NCI-H1417 treated with DMSO at 0.1 percent for 48 hours (cell line): Measurements from ENCODE around the gene GNPTAB.
"Not testable (repeated sequence)": the region's sequence is repeated elsewhere in the genome, so short reads cannot be mapped to it uniquely, and the experiment has no call there.

ENCODE experiments used
- DNase-seq: peaks from one replicate; lab custom pipeline; 2025; lab: John Stamatoyannopoulos, UW

Gene GNPTAB

DNA sequence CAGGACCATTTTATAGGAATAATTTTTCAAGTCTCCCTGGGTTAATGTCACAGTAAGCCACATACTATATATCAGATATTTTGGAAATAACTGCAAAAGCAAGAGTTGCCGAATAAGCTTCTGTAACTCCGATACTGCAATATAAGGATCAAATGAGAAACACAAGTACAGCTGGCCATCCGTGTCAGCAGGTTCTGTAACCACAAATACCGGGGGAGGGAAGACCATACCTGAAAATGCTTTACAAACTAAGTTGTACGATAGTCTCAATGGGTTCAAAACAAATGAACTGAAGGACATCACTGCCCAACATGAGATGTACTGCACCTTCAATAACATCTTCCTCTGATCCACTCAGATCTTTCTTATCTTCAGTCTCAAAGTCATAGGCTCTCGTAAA is 93.3 kb downstream of the GNPTAB start:
- DNase-seq: no peak

DNA sequence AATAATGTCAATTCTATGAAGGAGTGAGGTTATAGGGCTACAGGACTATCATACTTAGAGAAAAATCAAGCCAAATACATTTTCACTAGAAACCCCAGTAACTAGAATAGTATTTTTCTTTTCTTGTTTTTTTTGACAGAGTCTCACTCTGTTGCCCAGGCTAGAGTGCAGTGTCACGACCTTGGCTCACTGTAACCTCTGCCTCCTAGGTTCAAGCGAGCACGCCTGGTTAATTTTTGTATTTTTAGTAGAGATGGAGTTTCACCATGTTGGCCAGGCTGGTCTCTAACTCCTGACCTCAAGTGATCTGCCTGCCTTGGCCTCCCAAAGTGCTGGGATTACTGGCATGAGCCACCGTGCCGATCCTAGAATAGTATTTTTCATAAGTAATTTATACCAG is 96.3 kb downstream of the GNPTAB start:
- not testable (repeated sequence) for DNase-seq

DNA sequence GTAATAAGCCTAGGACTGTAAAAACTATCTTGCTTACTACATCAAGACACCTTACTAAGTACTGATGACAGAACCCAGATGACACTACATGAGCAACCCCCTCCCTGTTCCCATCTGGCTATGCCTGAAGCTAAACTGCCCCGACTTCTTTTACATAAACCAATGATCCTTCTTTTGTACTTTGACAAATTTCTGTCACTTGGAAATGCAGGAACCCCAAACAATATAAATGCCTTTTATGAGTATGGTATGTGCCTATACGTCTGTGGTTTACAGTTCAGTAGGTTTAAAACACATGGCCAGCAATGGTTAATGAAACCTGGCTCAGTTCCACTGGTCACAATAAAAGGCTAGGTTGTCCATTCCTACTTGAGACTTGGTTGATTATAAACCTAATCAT is 97.6 kb downstream of the GNPTAB start:
- DNase-seq: no peak

DNA sequence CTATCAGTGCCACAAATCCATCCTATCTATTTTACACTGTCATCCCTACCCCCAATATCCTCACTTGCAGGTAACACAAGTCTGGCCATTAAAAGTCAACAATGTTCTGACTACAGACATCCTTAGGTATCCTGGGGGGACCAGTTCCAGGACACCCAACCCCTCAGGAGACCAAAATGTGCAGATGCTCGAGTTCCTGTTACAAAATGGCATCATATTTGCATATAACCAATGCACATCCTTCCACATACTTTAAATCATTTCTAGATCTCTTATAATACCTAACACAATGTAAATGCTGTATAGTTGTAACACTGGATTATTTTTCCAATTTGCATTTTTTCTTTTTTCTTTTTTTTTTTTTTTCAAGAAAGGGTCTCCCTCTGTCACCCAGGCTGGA is 98.4 kb downstream of the GNPTAB start:
- no peak for DNase-seq

DNA sequence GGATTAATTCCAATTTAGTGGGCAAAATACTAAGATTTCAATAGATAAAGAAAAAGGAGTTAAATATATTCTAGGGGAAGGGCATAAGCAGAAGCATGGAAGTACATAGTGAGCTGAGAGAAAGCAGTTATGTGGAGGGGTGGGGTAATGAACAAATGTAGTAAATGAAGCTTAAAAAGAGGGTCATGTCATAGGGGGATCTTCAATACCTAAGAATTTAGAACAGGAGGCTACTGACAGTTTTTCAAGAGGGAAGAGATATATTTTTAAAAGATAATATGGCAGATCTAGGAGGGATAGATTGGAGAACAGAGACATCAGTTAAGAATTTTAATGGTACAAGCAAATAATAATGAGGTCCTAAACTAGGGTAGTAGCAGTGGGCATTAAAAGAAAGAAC is 100.9 kb downstream of the GNPTAB start:
- no peak for DNase-seq

DNA sequence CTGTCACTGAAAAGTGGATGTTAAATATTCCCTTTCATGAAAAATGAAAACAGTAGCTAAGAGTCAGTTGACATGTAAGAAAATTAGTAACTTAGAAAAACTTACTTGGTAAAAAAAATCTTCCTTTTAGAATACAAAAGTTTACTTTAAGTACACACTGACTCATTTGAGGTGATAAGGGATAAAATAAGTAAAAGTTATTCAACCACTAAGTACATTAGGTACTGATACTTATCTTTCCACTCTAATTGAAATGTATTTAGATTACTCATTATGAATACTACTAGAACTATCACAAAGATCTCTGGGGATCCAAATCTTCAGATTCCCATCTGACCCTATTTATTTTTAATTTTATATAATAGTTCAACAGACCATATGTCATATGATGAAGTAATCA is 103.7 kb downstream of the GNPTAB start:
- no peak for DNase-seq

DNA sequence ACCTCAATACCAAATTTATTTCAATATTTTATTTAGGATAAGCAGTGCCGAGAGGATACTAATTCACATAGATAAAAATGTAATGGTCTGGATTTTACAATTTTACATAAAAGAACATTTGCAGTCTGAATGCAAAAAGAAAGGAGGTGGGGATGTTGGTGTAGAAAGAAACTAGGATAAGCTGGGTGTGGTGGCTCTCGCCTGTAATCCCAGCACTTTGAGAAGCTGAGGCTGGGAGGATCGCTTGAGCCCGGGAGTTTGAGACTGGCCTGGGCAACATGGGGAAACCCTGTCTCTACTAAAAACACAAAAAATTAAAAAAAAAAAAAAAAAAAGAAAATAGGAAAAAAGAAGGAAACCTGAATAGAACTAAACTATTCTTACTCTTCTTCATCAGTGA is 108.4 kb downstream of the GNPTAB start:
- DNase-seq: no peak

DNA sequence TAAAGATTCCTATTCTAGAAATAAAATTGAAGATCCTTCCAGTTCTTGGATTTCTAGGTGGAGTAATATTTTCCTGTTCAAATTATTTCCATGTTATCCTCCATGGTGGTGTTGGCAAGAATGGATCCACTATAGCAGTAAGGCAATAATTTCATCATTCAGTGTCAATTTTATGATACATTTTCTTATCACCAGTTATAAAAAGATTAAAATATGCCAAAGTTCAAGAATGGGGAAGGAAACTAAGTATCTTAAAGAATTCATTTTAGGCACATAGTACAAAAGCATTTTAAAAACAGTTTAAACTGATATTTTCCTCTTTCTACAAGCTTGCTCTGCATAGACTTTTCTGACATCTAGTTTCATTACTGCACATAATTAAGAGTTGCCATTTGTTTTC is 110.6 kb downstream of the GNPTAB start:
- no peak for DNase-seq

DNA sequence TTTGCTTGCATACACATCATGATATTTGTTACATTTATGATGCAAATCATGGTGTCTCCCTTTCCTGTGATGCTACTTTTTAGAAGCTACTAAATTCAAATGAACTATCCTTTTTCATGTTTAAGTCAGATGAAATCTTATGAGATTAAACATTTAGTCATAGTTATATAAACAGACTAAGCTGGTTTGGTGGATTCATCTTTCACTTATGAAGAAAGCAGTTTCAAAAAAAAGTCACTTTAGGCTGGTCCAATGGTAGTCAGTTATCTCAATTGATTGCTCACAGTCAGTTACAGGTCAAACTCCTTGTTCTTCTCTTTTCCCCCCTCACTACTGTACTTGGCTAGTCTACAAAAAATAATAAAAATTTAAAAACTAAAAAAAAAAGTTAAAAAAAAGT is 111.2 kb downstream of the GNPTAB start:
- DNase-seq: no peak

DNA sequence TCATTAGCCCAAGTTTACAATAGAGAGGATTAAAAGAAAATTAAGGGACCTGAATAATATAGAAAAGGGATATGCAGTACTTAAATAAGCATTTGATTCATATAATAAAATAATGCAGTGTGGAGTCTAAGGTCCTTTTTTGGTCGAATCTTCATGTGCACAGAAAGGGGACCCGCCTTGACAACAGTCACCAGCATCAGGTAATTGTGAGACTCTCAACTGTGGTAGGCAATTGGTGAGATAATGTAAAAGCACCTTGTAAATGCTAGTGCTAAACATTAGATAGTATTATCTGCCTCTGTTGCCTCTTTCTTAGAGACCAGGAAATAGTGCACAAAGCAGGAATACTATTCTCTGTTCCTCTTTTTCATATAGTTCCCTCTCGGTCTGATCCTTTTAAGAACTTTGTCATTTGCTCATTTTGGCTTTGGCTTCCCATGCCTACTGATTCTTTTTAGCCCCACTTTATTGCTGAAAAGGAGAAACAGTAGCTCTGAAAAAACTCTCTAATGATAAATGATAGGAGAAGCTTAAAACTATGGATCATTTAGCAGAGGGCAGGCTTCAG is 115.8 kb downstream of the GNPTAB start:
- DNase-seq: no peak

DNA sequence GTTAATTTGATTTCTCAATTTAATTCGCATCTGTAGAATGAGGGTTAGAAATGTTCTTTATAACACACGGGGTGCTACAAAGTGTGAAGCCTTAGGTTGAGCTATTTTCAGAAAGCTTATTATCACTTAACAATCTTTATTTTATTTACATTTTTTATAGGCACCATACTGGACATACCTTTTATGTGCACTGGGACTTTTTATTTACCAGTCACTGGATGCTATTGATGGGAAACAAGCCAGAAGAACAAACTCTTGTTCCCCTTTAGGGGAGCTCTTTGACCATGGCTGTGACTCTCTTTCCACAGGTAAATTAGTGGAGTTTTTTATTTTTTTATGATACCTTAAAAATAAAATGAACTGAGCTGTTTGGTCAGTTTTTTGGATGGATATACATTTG is 116.8 kb downstream of the GNPTAB start:
- DNase-seq: no peak

DNA sequence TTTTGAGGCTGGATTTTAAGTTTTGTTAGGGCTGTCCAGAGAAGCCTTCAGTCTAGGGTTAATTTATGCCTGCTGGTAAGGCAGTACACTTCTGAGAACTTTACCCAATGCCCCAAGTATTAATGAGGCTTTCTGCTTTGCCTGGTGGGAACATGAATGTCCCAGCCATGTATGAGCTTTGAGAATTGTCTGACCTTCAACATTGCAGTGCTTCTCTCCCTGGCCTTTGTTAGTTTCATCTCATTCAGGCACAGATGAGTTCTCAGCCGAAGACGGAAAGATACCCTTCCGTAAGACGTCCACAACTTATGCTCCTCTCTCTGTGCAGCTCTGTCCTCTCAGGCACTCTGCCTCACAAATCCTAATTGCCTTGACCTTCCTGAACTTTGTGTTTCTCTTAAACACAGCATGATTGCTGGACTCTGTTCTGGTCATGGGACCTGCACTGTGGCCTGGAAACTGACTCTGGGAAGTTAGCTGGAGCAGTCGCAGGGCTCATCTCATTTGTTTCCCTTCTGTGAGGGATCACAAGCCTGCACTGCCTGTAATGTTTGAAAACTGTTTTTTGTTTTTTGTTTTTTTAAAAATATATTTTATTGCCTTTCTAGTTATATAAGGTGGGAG is 117.6 kb downstream of the GNPTAB start:
- DNase-seq: no peak

DNA sequence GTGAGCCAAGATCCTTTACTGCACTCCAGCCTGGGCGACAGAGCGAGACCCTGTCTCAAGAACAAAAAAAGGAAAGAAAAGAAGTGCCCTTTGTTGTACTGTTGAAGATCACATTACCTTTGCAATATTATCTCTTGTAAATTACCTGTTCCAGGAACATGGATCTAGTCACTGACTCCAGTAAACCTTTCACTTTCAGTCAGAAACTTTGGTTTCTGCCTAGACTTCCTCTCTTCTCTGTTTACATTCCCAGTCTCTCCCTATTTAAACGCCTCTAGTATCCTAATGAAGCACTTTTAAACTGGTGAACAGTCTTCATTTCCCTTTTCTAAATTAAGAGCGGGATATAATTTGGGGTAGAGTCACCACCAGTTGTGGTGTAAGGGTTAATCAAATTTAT is 120.5 kb downstream of the GNPTAB start:
- DNase-seq: no peak

DNA sequence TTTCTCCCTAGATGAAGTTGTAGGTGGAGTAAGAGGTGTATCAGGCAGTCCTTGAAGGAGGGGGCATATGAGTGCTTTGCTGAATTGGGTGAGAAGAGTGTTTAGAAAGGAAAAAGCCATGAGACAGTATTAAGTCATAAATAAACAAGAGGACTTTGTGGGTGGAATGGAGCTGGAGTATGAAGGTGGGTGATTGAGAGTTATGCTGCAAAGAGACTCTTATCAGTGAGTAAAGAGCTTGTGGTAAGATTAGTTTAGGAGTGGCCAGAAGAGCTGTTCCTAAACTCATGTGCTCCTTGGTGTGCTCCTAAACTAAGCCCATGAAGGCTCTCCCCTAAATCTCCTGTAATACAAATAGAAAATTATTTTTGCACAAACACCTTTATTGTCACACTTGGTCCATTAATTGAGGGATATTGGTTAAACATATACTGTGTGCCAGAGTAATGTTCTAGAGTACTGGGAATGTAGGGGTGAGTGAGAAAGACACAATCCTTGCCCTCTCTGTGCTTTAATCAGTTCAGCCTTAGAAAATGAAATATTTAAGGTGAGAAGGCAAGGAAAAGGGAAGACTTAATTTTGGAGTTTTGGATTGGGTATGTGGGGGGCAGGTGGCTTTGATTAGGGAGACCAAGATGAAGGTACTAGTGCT is 123.5 kb downstream of the GNPTAB start:
- no peak for DNase-seq

DNA sequence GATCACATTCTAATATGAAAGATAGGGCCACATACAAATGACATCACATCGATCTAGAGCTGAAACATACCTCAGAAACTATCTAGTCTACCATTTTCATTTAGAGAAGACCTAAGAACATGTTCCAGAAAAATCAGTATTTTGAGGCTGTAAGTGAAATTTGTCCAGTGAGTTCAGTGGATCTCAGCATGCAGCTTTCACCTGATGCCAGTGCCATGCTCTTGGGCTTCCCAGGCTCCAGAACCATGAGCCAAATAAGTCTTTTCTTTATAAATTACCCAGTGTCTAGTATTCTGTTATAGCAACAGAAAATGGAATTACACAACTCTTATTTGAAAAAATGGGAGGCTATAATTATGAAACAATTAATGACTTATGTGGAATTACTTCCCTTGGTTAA is 124.4 kb downstream of the GNPTAB start:
- DNase-seq: no peak

DNA sequence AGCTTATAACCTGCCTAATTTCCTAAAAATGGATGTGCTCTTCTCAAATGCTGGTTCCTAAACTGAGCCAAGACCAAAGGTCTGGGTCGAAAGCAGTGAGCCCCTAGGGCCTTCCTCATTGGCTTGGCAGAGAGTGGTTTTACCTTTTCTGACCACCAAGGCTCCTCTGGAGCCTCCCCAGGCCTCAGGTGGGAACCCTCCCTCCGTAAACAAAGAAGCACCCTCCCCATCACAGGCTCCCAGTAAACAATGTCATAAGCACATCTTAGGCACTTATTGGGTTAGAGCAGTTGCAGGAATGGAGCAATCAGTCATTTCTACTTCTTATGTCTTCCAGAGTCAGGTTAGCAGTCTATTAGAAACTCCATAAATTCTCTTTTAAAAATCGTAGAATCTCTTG is 127.3 kb downstream of the GNPTAB start:
- DNase-seq: no peak

DNA sequence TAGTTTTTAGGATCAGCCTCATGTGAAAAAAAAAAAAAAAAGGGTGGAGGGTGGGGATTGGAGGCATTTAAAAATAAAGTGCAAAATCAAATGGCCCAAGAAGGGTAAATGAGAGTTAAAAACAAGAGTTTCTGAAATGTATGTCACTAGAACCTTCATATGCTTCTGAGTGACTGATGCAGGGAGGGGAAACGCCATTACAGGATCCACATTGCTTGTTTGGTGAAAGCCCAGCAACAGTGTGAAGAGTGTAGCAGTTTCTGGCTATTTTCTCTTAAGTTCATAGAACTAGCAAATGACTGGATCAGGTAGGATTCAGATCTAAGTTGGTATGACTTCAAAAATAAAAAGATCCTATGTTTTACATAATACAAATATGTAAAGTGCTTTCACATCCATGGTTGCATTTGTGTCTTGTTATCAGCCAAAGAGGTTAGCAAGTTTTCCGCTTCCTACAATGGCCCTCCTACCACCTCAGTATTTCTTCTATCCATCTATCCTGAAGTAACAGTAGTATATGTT is 130.4 kb downstream of the GNPTAB start:
- DNase-seq: no peak

DNA sequence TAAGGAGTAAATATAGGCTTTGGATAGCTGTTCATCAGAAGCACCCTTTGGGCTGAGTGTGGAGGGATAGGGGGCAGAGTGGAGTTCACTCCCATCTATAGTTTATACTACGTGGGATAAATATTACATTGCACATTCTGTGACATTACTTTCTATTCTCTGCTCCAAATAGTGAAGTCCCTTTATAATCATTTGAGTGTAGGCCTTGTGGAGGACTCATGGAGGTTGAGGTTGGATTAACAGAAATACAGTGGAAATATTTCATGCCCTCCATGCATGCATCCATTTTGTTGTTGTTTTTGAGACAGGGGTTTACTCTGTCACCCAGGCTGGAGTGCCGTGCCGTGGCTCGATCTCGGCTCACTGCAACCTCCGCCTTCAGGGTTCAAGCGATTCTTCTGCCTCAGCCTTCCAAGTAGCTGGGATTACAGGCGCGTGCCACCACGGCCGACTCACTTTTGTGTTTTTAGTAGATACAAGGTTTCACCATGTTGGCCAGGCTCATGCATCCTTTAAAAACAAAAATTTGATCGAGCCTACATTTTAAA is 131.9 kb downstream of the GNPTAB start:
- DNase-seq: no peak

DNA sequence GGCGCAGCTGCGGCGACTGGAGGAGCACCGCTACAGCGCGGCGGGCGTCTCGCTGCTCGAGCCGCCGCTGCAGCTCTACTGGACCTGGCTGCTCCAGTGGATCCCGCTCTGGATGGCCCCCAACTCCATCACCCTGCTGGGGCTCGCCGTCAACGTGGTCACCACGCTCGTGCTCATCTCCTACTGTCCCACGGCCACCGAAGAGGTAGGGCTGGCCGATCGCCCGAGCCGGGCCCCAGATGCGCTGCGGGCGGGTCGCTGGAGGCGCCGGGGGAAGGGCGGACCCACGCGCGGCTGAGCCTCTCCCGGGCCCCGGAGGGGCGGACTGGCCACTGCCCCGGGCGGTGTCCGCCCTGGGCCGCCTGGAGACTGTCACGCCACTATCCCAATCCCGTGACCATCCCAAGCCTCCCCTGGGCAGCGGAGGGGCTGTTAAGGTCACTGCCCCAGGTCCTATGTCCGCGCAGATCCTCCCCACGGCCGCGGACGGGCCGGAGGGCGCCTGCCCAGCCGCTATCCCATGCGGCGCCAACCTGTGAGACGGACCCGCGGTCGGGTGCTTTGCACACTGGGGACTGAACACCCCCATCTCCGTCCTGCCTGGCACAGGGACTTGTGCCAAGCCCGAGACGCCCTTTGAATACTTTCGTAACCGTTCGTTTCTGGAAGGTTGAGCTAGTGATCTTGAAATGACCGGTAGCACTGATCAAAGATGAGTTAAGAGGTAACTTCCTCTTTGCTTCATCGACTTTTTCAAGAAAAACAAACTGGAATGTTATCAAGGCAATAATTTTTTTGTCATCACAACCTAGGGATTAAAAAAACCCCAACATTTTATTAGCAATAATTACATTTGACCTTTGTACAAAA is 132.6 kb downstream of the GNPTAB start:
- no peak for DNase-seq

DNA sequence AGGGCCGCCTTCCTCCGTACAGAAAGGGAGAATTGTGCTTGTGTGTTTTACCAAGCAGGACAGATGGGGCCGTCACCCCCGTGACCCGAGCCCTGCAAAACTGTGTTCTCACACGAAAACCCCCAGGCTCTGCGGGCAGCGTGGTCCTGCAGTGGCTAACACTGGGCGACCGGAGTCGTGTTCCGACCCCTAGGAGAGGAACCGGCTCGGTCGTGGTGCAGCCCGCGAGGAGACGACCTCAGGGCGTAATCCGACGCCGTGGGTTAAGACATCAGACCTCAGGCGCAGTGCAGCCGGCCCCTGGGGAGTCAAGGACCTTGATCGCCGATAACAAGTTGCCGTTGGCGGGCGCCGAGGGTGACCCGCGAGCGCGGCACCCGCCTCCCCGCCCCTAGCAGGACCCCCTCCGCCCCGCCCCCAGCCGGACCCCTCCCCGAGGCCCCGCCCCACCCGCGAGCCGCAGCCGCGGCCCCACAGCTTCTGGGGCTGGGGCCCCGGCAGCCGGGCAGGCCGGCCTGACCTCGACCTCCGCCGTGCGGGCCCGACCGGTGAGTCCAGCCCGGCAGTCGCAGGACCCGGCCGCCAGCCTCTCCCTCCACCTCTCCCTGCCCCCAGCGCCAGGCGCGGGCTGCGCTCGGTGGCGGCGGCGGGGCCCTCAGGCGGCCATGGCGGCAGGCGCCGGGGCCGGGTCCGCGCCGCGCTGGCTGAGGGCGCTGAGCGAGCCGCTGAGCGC is 133.4 kb downstream of the GNPTAB start, which contains the start of gene CHPT1:
Gene CHPT1 (plus strand): TSS at position 444 of the 733 bp plus-strand sequence. CDS start 222 bp downstream, at position 666.
- peak; percentile 16 for DNase-seq
